Measurements from ENCODE around the gene HESX1. TPM values are rescaled to one million over a fixed set of nuclear protein-coding genes. Genes with fewer than 3 reads are reported as not detected.

Gene HESX1
- total RNA-seq, 1 experiment from 2014 or later = not detected

Other genes starting within 250 kb of the HESX1 start
- 0.05 and 0.86 TPM in 2 replicates for gene SPATA12, start 139.3 kb downstream of the HESX1 start, total RNA-seq (2014; rRNA removed; shearing (Covaris generic))
- gene IL17RD, start 34.6 kb downstream of the HESX1 start, total RNA-seq (2014; rRNA removed; shearing (Covaris generic)) = 0.10 and 0.13 TPM in 2 replicates
- 10.5 TPM in 2 replicates for gene APPL1, start 27.8 kb upstream of the HESX1 start, total RNA-seq (2014; rRNA removed; shearing (Covaris generic))
- not detected in 2 replicates for gene ASB14, start 92.7 kb upstream of the HESX1 start, total RNA-seq (2014; rRNA removed; shearing (Covaris generic))

Measured in HT-29 (cell line).